ENCODE results near the gene FBXO42.

DNA sequence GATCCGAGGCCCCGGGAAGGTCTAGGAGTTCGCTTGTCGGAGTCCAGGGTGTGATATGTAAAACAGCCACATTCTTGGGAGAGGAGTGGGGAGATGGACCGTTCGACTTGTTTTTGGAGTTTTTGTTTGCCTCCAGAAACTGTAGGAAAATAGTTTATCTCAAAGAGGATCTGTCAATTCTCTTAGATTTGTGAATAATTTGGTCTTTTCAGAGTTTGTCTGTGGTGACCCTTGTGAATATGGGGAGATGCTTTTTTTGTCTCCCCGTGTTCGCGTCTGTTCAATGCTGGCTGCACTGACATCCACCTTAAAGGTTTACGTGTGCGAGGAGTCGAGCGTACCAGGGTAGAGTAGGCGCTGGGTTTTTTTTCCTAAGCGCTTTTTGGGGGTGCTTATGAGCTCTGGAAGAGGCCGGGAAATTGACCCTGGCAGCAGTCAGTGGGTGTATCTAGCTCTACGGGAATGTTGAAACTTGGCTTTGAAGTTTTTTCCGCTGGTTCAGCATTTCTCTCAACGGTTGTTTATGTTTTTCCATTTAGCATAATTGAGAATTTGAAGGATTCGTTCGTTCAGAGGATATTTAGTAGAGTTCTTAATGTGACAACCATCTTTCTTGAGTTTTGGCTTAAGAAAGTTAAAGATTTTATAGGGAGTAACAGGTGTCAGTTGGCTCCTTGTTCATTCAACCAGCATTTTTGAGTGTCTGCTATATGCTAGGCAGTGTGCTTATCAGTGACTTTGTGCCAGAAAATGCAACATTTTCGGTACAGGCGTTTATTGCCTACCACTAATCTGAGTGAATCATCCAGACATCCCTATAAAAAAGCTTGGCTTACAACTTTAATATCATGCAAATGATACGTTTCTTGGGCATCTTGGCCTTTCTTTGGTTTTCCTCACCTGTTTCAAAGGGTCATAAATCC is 15.9 kb upstream of the FBXO42 start:
- no peak for TF ChIP-seq POLR2A (IDR thresholded peaks at IDR 0.05)
- TF ChIP-seq, protein P1, sequence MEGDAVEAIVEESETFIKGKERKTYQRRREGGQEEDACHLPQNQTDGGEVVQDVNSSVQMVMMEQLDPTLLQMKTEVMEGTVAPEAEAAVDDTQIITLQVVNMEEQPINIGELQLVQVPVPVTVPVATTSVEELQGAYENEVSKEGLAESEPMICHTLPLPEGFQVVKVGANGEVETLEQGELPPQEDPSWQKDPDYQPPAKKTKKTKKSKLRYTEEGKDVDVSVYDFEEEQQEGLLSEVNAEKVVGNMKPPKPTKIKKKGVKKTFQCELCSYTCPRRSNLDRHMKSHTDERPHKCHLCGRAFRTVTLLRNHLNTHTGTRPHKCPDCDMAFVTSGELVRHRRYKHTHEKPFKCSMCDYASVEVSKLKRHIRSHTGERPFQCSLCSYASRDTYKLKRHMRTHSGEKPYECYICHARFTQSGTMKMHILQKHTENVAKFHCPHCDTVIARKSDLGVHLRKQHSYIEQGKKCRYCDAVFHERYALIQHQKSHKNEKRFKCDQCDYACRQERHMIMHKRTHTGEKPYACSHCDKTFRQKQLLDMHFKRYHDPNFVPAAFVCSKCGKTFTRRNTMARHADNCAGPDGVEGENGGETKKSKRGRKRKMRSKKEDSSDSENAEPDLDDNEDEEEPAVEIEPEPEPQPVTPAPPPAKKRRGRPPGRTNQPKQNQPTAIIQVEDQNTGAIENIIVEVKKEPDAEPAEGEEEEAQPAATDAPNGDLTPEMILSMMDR (IDR thresholded peaks at IDR 0.05), result no peak
